GM12878 (cell line): ENCODE results near the gene SORCS2.

Source experiments
- CHD1 ChIP-seq: IDR thresholded peaks from 2 replicates; pipeline ENCODE4 v1.6.1; 2012; ENCODE audit warnings: low read depth, low read length, improper control_type of control experiment
- CREM ChIP-seq: IDR thresholded peaks from 2 replicates; pipeline ENCODE4 v1.6.1; 2014; ENCODE audit warnings: antibody characterized with exemption, low read depth
- GABPA ChIP-seq: IDR thresholded peaks from 2 replicates; pipeline ENCODE4 v1.6.1; 2014; ENCODE audit warnings: antibody characterized with exemption, low read depth, mild to moderate bottlenecking, inconsistent platforms
- HDGF ChIP-seq: fragments of 450-650 bp; IDR thresholded peaks from 2 replicates; pipeline ENCODE4 v1.6.1; 2016; ENCODE audit warnings: antibody characterized with exemption
- MYC ChIP-seq: IDR thresholded peaks from 2 replicates; pipeline ENCODE4 v1.6.1; 2011; ENCODE audit warnings: mild to moderate bottlenecking, low read length, moderate library complexity, inconsistent platforms; ENCODE audit not compliant: insufficient read depth, insufficient replicate concordance, insufficient read length, severe bottlenecking
- POLR2A ChIP-seq: IDR thresholded peaks from 2 replicates; pipeline ENCODE4 v1.6.1; 2011; ENCODE audit warnings: low read depth, mild to moderate bottlenecking, low read length
- POLR2AphosphoS5 ChIP-seq: IDR thresholded peaks from 2 replicates; pipeline ENCODE4 v1.6.1; 2011; ENCODE audit warnings: mild to moderate bottlenecking, low read length, inconsistent platforms
- RAD21 ChIP-seq: IDR thresholded peaks from 2 replicates; pipeline ENCODE4 v1.6.1; 2011; ENCODE audit warnings: mild to moderate bottlenecking, low read depth, low read length, moderate library complexity; ENCODE audit not compliant: insufficient read depth
- SMC3 ChIP-seq: IDR thresholded peaks from 2 replicates; pipeline ENCODE4 v1.6.1; 2011; ENCODE audit warnings: low read length, improper control_type of control experiment, borderline replicate concordance
- SP1 ChIP-seq: IDR thresholded peaks from one replicate; pipeline ENCODE4 v1.6.1; 2011; ENCODE audit warnings: low read depth, low read length
- SPI1 ChIP-seq: IDR thresholded peaks from 2 replicates; pipeline ENCODE4 v1.6.1; 2011; ENCODE audit warnings: low read depth, mild to moderate bottlenecking, low read length, moderate library complexity, borderline replicate concordance; ENCODE audit not compliant: insufficient read depth
- TF ChIP-seq, protein P1 (sequence below), 3 experiments: IDR thresholded peaks in 2 of 3; conservative IDR thresholded peaks in 1 of 3; 2 replicates each; pipeline ENCODE4 v1.5.1; 2011; ENCODE audit warnings: low read depth in 3 of 3, low read length in 3 of 3, mild to moderate bottlenecking in 3 of 3, control low read depth in 2 of 3, moderate library complexity in 2 of 3, inconsistent platforms in 1 of 3, mixed read lengths in 1 of 3; ENCODE audit not compliant: control insufficient read depth in 2 of 3, insufficient read depth in 1 of 3; ENCODE audit errors: extremely low read depth in 1 of 3

DNA sequence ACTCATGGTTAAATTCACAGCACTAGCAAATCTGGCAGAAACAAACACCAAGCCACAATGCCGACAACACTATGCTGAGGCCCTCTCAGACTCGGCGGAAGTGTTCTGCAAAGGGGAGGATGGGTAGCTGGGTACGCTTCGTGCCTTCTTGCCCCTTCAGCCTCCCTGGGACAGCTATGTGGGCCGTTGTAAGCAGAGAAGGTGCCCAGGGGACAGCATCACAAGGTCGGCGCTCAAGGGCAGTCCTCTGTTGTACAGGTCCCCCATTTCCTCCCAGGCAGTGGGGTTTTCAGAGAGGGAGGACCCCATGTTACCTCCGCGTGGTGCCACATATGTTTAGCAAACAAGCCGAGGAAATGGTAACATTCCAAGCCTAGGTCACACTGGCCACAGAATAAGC lies 573.7 kb downstream of the SORCS2 start:
- TF ChIP-seq SP1: no peak
- no peak for TF ChIP-seq HDGF
- TF ChIP-seq SMC3: no peak
- TF ChIP-seq, protein P1, sequence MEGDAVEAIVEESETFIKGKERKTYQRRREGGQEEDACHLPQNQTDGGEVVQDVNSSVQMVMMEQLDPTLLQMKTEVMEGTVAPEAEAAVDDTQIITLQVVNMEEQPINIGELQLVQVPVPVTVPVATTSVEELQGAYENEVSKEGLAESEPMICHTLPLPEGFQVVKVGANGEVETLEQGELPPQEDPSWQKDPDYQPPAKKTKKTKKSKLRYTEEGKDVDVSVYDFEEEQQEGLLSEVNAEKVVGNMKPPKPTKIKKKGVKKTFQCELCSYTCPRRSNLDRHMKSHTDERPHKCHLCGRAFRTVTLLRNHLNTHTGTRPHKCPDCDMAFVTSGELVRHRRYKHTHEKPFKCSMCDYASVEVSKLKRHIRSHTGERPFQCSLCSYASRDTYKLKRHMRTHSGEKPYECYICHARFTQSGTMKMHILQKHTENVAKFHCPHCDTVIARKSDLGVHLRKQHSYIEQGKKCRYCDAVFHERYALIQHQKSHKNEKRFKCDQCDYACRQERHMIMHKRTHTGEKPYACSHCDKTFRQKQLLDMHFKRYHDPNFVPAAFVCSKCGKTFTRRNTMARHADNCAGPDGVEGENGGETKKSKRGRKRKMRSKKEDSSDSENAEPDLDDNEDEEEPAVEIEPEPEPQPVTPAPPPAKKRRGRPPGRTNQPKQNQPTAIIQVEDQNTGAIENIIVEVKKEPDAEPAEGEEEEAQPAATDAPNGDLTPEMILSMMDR (IDR thresholded peaks at IDR 0.05 in 2 of 3, conservative IDR thresholded peaks at IDR 0.05 in 1 of 3; ENCODE audit: control insufficient read depth in 2 of 3, extremely low read depth in 1 of 3, insufficient read depth in 1 of 3, low read depth in 3 of 3, low read length in 3 of 3): no peak
- no peak for TF ChIP-seq RAD21
- TF ChIP-seq MYC: no peak
- TF ChIP-seq CHD1: no peak
- no peak for TF ChIP-seq GABPA
- no peak for TF ChIP-seq POLR2A
- TF ChIP-seq SPI1: no peak
- no peak for TF ChIP-seq POLR2AphosphoS5
- TF ChIP-seq CREM: no peak
